ENCODE measurements around the gene MYLK.

DNA sequence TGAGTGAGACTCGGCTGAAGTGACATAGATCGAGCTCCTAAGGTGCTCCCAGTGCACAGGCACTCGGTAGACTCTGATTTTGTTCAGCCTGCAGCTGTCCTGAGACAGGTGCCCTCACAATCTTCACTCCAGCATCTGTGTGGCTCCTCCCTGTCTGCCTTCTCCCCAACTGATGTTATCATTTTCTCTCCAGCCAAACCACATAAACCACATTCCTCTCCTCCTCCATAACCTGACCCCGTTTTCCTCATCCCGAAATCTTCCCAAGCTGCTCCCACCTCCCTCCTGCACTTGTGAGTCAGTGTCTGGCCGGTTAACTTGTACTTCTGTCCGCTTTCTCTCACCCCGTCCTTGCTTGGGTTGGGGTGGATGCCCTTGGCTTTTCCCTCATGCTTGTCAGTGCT lies 206.0 kb downstream of the MYLK start:
- no peak for TF ChIP-seq EZH2 (IDR thresholded peaks at IDR 0.05; ENCODE audit: insufficient read depth, low read length)
- TF ChIP-seq CTCF (IDR thresholded peaks at IDR 0.05; ENCODE audit: insufficient read depth, low read depth, low read length), result no peak

All from astrocyte (in vitro differentiated cells and primary cell).